Measurements from ENCODE around the gene ELOVL6.
"Not testable (repeated sequence)": the region's sequence is repeated elsewhere in the genome, so short reads cannot be mapped to it uniquely, and the experiment has no call there.

The ELOVL6 gene

GRCh38 chr4:110059556-110060191 lies 138.7 kb downstream of the ELOVL6 start:
- no peak for DNase-seq (ENCODE audit: low read depth)
- H3K4me3 ChIP-seq (ENCODE audit: low read depth, low read length) = no peak overlapping the region

- no peak for DNase-seq (ENCODE audit: low read depth)
- H3K4me3 ChIP-seq (ENCODE audit: low read depth, low read length) = no peak overlapping the region
These were observed 139.7 kb downstream of the ELOVL6 start for GRCh38 chr4:110058677-110059076.

GRCh38 chr4:110055158-110055768 lies 143.2 kb downstream of the ELOVL6 start:
- no peak overlapping the region for H3K4me3 ChIP-seq (ENCODE audit: low read depth, low read length)
- DNase-seq (ENCODE audit: low read depth) = no peak

GRCh38 chr4:110049951-110050925 lies 148.2 kb downstream of the ELOVL6 start:
- DNase-seq (ENCODE audit: low read depth) = no peak
- no peak overlapping the region for H3K4me3 ChIP-seq (ENCODE audit: low read depth, low read length)

- DNase-seq (ENCODE audit: low read depth) = no peak
- H3K4me3 ChIP-seq (ENCODE audit: low read depth, low read length) = no peak overlapping the region
These were observed 151.8 kb downstream of the ELOVL6 start for GRCh38 chr4:110046588-110047049.

GRCh38 chr4:110042545-110043517 lies 155.6 kb downstream of the ELOVL6 start:
- no peak overlapping the region for H3K4me3 ChIP-seq (ENCODE audit: low read depth, low read length)
- DNase-seq (ENCODE audit: low read depth) = no peak

- H3K4me3 ChIP-seq (ENCODE audit: low read depth, low read length) = no peak overlapping the region
- DNase-seq (ENCODE audit: low read depth) = no peak
These were observed 156.7 kb downstream of the ELOVL6 start for GRCh38 chr4:110041735-110042134.

- H3K4me3 ChIP-seq (ENCODE audit: low read depth, low read length); DNase-seq (ENCODE audit: low read depth): not testable (repeated sequence)
These were observed 159.3 kb downstream of the ELOVL6 start for GRCh38 chr4:110039164-110039563.

- H3K4me3 ChIP-seq (ENCODE audit: low read depth, low read length) = no peak overlapping the region
- DNase-seq (ENCODE audit: low read depth) = no peak
These were observed 164.4 kb downstream of the ELOVL6 start for GRCh38 chr4:110034026-110034393.

- DNase-seq (ENCODE audit: low read depth) = no peak
- H3K4me3 ChIP-seq (ENCODE audit: low read depth, low read length) = no peak overlapping the region
These were observed 164.9 kb downstream of the ELOVL6 start for GRCh38 chr4:110033355-110034025.

- DNase-seq (ENCODE audit: low read depth) = no peak
These were observed 165.8 kb downstream of the ELOVL6 start for GRCh38 chr4:110032603-110033002.

GRCh38 chr4:110025718-110026117 lies 172.7 kb downstream of the ELOVL6 start:
- no peak for DNase-seq (ENCODE audit: low read depth)
- H3K4me3 ChIP-seq (ENCODE audit: low read depth, low read length) = no peak overlapping the region

More at GRCh38 chr4:110032603-110033002, 165.8 kb downstream of the ELOVL6 start:
- H3K4me3 ChIP-seq (ENCODE audit: low read depth, low read length) = no peak overlapping the region

GRCh38 chr4:110025056-110025455 lies 173.4 kb downstream of the ELOVL6 start:
- no peak for DNase-seq (ENCODE audit: low read depth)
- no peak overlapping the region for H3K4me3 ChIP-seq (ENCODE audit: low read depth, low read length)

GRCh38 chr4:110022457-110022856 lies 176.0 kb downstream of the ELOVL6 start:
- no peak for DNase-seq (ENCODE audit: low read depth)
- H3K4me3 ChIP-seq (ENCODE audit: low read depth, low read length) = no peak overlapping the region

- no peak overlapping the region for H3K4me3 ChIP-seq (ENCODE audit: low read depth, low read length)
- no peak for DNase-seq (ENCODE audit: low read depth)
These were observed 177.6 kb downstream of the ELOVL6 start for GRCh38 chr4:110020646-110021443.

GRCh38 chr4:110020139-110020538 lies 178.3 kb downstream of the ELOVL6 start:
- H3K4me3 ChIP-seq (ENCODE audit: low read depth, low read length) = no peak overlapping the region
- no peak for DNase-seq (ENCODE audit: low read depth)

GRCh38 chr4:110019153-110019552 lies 179.3 kb downstream of the ELOVL6 start:
- no peak overlapping the region for H3K4me3 ChIP-seq (ENCODE audit: low read depth, low read length)
- DNase-seq (ENCODE audit: low read depth) = no peak

- no peak for DNase-seq (ENCODE audit: low read depth)
These were observed 184.2 kb downstream of the ELOVL6 start for GRCh38 chr4:110014233-110014632.

More at GRCh38 chr4:110014233-110014632, 184.2 kb downstream of the ELOVL6 start:
- H3K4me3 ChIP-seq (ENCODE audit: low read depth, low read length) = no peak overlapping the region
